IMR-90 (cell line): ENCODE data around the gene PC. TPM values are rescaled to one million over a fixed set of nuclear protein-coding genes. Genes with fewer than 3 reads are reported as not detected.

Source experiments
- ATAC-seq: fragments of 200-7000 bp; cut with Tn5 transposase; 2 replicates; pipeline ENCODE4 v1.9.1; 2020; ENCODE audit warnings: low read depth, mild to moderate bottlenecking, moderate library complexity
- BruUV-seq: library from RNA; stranded (reverse); fragments of 400-500 nt; replicated peaks from 2 replicates; lab custom pipeline; 2021; lab: Mats Ljungman, UMichigan
- CTCF ChIA-PET: fragments of 300-600 bp; formaldehyde crosslinking; extraction: SDS; loops from one replicate; lab custom pipeline; 2021; ENCODE audit warnings: antibody characterized with exemption; lab: Yijun Ruan, JAX
- POLR2A ChIA-PET: fragments of 300-600 bp; sonication (Branson Sonifier 250); formaldehyde crosslinking; loops from one replicate; lab custom pipeline; 2022; ENCODE audit warnings: antibody characterized with exemption; ENCODE audit not compliant: unreplicated experiment; lab: Charles Lee
- DNase-seq: peaks from one replicate; pipeline ENCODE4 v3.0.0; 2013
- H2AFZ ChIP-seq: replicated peaks from 2 replicates; pipeline ENCODE3; 2013; ENCODE audit warnings: low read length, mild to moderate bottlenecking; ENCODE audit not compliant: poor library complexity
- H2AK5ac ChIP-seq: 2 replicates; pipeline ENCODE4 v1.6.1; 2013; ENCODE audit warnings: low read depth, low read length, inconsistent platforms
- H2AK9ac ChIP-seq: replicated peaks from 2 replicates; pipeline ENCODE3; 2013; ENCODE audit warnings: mild to moderate bottlenecking, low read depth, low read length, moderate library complexity; ENCODE audit not compliant: poor library complexity
- H2BK120ac ChIP-seq: 2 replicates; pipeline ENCODE4 v1.6.1; 2013; ENCODE audit warnings: low read depth, low read length, inconsistent platforms
- H2BK15ac ChIP-seq: 3 replicates; pipeline ENCODE4 v1.6.1; 2013; ENCODE audit warnings: low read depth, low read length, inconsistent platforms
- H2BK20ac ChIP-seq: 2 replicates; pipeline ENCODE4 v1.6.1; 2013; ENCODE audit warnings: low read depth, mild to moderate bottlenecking, inconsistent platforms, low read length, moderate library complexity
- H2BK5ac ChIP-seq: 2 replicates; pipeline ENCODE4 v1.6.1; 2013; ENCODE audit warnings: mild to moderate bottlenecking, low read depth, low read length, inconsistent platforms; ENCODE audit not compliant: poor library complexity, severe bottlenecking
- H3K14ac ChIP-seq: replicated peaks from 2 replicates; pipeline ENCODE4 v1.6.1; 2013; ENCODE audit warnings: low read depth, low read length, inconsistent platforms
- H3K18ac ChIP-seq: 2 replicates; pipeline ENCODE4 v1.6.1; 2013; ENCODE audit warnings: low read depth, low read length, control low read depth
- H3K23ac ChIP-seq: 2 replicates; pipeline ENCODE4 v1.6.1; 2013; ENCODE audit warnings: low read depth, low read length, inconsistent platforms
- H3K27ac ChIP-seq: 2 replicates; pipeline ENCODE4 v1.5.1; 2013; ENCODE audit warnings: mild to moderate bottlenecking, control low read depth, low read length; ENCODE audit not compliant: insufficient read depth
- H3K27me3 ChIP-seq: 2 replicates; pipeline ENCODE4 v1.6.1; 2013; ENCODE audit warnings: low read length; ENCODE audit not compliant: control insufficient read depth, insufficient read depth
- H3K36me3 ChIP-seq: 2 replicates; pipeline ENCODE4 v1.6.1; 2013; ENCODE audit warnings: low read length, mixed read lengths; ENCODE audit not compliant: control insufficient read depth, insufficient read depth
- H3K4ac ChIP-seq: 2 replicates; pipeline ENCODE4 v1.6.1; 2013; ENCODE audit warnings: low read depth, low read length, inconsistent platforms
- H3K4me1 ChIP-seq: 2 replicates; pipeline ENCODE4 v1.6.1; 2013; ENCODE audit warnings: low read length, mixed read lengths; ENCODE audit not compliant: control insufficient read depth, insufficient read depth
- H3K4me2 ChIP-seq: 2 replicates; pipeline ENCODE4 v1.6.1; 2013; ENCODE audit warnings: low read depth, mild to moderate bottlenecking, control low read depth, low read length, moderate library complexity
- H3K4me3 ChIP-seq: 2 replicates; pipeline ENCODE4 v1.5.1; 2013; ENCODE audit warnings: low read depth, mild to moderate bottlenecking, control low read depth, low read length, moderate library complexity; ENCODE audit not compliant: insufficient read depth
- H3K56ac ChIP-seq: 2 replicates; pipeline ENCODE4 v1.6.1; 2013; ENCODE audit warnings: low read length, inconsistent platforms; ENCODE audit not compliant: insufficient read depth; ENCODE audit errors: extremely low read depth
- H3K79me1 ChIP-seq, 2 experiments: 2 replicates each; pipeline ENCODE4 v1.6.1; 2013; ENCODE audit warnings: low read length in 2 of 2, inconsistent platforms in 1 of 2, low read depth in 1 of 2
- H3K9ac ChIP-seq: 2 replicates; pipeline ENCODE4 v1.6.1; 2013; ENCODE audit warnings: low read depth, low read length, control low read depth
- H3K9me1 ChIP-seq: 2 replicates; pipeline ENCODE4 v1.6.1; 2013; ENCODE audit warnings: low read length, inconsistent platforms; ENCODE audit not compliant: insufficient read depth
- H3K9me3 ChIP-seq: 2 replicates; pipeline ENCODE4 v1.6.1; 2013; ENCODE audit warnings: low read length; ENCODE audit not compliant: control insufficient read depth, insufficient read depth
- H4K20me1 ChIP-seq: 2 replicates; pipeline ENCODE4 v1.6.1; 2013; ENCODE audit warnings: low read length, inconsistent platforms; ENCODE audit not compliant: insufficient read depth
- H4K5ac ChIP-seq: 2 replicates; pipeline ENCODE4 v1.6.1; 2013; ENCODE audit warnings: mild to moderate bottlenecking, low read depth, low read length, control low read depth
- H4K8ac ChIP-seq, 2 experiments: 2 replicates each; pipeline ENCODE4 v1.6.1; 2013; ENCODE audit warnings: low read depth in 2 of 2, low read length in 2 of 2, control low read depth in 1 of 2, inconsistent platforms in 1 of 2
- H4K91ac ChIP-seq: 2 replicates; pipeline ENCODE4 v1.6.1; 2013; ENCODE audit warnings: low read depth, low read length, inconsistent platforms; ENCODE audit not compliant: insufficient read depth
- BHLHE40 ChIP-seq: fragments of 150-350 bp; IDR thresholded peaks from 2 replicates; pipeline ENCODE4 v1.6.1; 2016; ENCODE audit warnings: mild to moderate bottlenecking, low read depth, low read length
- CEBPB ChIP-seq: IDR thresholded peaks from 2 replicates; pipeline ENCODE4 v1.6.1; 2012; ENCODE audit warnings: low read depth, low read length, improper control_type of control experiment
- CHD1 ChIP-seq: IDR thresholded peaks from 2 replicates; pipeline ENCODE4 v1.6.1; 2012; ENCODE audit warnings: low read depth, low read length, improper control_type of control experiment
- FOS ChIP-seq: fragments of 150-350 bp; IDR thresholded peaks from 2 replicates; pipeline ENCODE4 v1.6.1; 2016; ENCODE audit warnings: low read depth, low read length
- MAFK ChIP-seq: IDR thresholded peaks from 2 replicates; pipeline ENCODE4 v1.6.1; 2012; ENCODE audit warnings: low read depth, low read length, improper control_type of control experiment
- MAZ ChIP-seq: IDR thresholded peaks from 2 replicates; pipeline ENCODE4 v1.6.1; 2012; ENCODE audit warnings: low read depth, mild to moderate bottlenecking, low read length, improper control_type of control experiment, moderate library complexity, borderline replicate concordance
- MXI1 ChIP-seq: IDR thresholded peaks from 2 replicates; pipeline ENCODE4 v1.6.1; 2012; ENCODE audit warnings: low read depth, mild to moderate bottlenecking, low read length, moderate library complexity, borderline replicate concordance
- NFE2L2 ChIP-seq: fragments of 150-350 bp; IDR thresholded peaks from 2 replicates; pipeline ENCODE4 v1.6.1; 2016; ENCODE audit warnings: low read depth, mild to moderate bottlenecking, low read length
- POLR2A ChIP-seq: IDR thresholded peaks from 2 replicates; pipeline ENCODE4 v1.6.1; 2012; ENCODE audit warnings: mild to moderate bottlenecking, low read depth, low read length
- RAD21 ChIP-seq: IDR thresholded peaks from 2 replicates; pipeline ENCODE4 v1.6.1; 2012; ENCODE audit warnings: low read length, improper control_type of control experiment
- RCOR1 ChIP-seq: IDR thresholded peaks from 2 replicates; pipeline ENCODE4 v1.6.1; 2012; ENCODE audit warnings: mild to moderate bottlenecking, low read length, improper control_type of control experiment; ENCODE audit not compliant: insufficient replicate concordance
- RFX5 ChIP-seq: IDR thresholded peaks from 2 replicates; pipeline ENCODE4 v1.8.0; 2012; ENCODE audit warnings: low read depth, mild to moderate bottlenecking, low read length, moderate library complexity
- SMC3 ChIP-seq: fragments of 150-350 bp; IDR thresholded peaks from 2 replicates; pipeline ENCODE4 v1.6.1; 2016; ENCODE audit warnings: low read depth, mild to moderate bottlenecking, antibody characterized with exemption, low read length, moderate library complexity
- WGBS, 2 experiments: methylation state at CpG; one replicate each; pipeline versions ENCODE4 v1.1.5 to v1.1.7; 2013; ENCODE audit warnings: missing lambda C conversion rate in 2 of 2; ENCODE audit not compliant: insufficient read length in 1 of 2; ENCODE audit errors: extremely low coverage in 2 of 2; 5-methylcytosine and 5-hydroxymethylcytosine counted together
- dilution Hi-C: fragments of 300-500 bp; cut with HindIII; formaldehyde crosslinking; loops from one replicate; pipeline ENCODE4 v1.14.3; 2018; ENCODE audit warnings: low sequenced_read_pairs; ENCODE audit not compliant: unreplicated experiment
- in situ Hi-C: fragments of 300-500 bp; cut with MboI; formaldehyde crosslinking; loops from 3 replicates; pipeline ENCODE4 v1.14.3; 2019; ENCODE audit warnings: low sequenced_read_pairs, inconsistent platforms, mixed read lengths
- intact Hi-C: fragments of 100-400 bp; cut with micrococcal nuclease; formaldehyde crosslinking; loops from 2 replicates; pipeline ENCODE4 v1.10.0; 2022
- polyA plus RNA-seq, 3 experiments: library from polyadenylated mRNA; depleted of rRNA; stranded (reverse); fragments of >200 nt; gene quantifications; 2 replicates each; pipeline ENCODE4 v1.2.3, GENCODE V29; 2012; ENCODE audit warnings: low replicate concordance in 1 of 3
- total RNA-seq: library from RNA; depleted of rRNA; stranded (reverse); fragments of >200 nt; gene quantifications from 2 replicates; pipeline ENCODE4 v1.2.3, GENCODE V29; 2012
- TF ChIP-seq, protein P1 (sequence below): fragments of 150-350 bp; IDR thresholded peaks from 2 replicates; pipeline ENCODE4 v1.6.1; 2016; ENCODE audit warnings: low read depth, mild to moderate bottlenecking, low read length, moderate library complexity, borderline replicate concordance
- TF ChIP-seq, protein P2 (sequence below): conservative IDR thresholded peaks from 2 replicates; pipeline ENCODE4 v1.5.1; 2012; ENCODE audit warnings: mild to moderate bottlenecking, low read depth, low read length, improper control_type of control experiment
- TF ChIP-seq, protein P3 (sequence below): fragments of 150-350 bp; IDR thresholded peaks from 2 replicates; pipeline ENCODE4 v1.6.1; 2017; ENCODE audit warnings: mild to moderate bottlenecking, antibody characterized with exemption, low read length, low read depth

PC gene
- total and polyA plus RNA-seq, 2 of the 4 experiments (the other 2 are of a cell fraction): 13.6 to 15.7 TPM

DNA sequence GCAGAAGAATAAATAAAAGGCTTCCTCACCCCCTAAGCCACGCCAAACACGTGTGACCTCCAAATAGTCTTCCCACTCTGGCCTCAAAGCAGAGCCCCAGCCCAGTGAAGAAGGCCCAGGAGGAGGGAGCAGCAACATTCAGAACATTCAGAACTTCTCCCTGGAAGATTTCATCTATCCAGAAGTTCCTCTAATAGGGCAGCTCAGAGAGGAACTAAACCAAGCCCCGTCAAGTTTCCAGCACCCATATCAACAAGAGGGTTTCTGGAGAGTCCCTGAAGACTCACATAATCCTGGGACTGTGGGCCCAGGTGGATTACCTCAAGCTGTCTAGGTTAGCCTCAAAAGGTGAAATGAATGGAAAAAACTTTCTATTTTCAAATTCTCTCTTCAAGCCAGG, 39.4 kb downstream of the PC start:
- ChIA-PET CTCF (no interaction called here), POLR2A (no interaction called here)
- peaks cover 2 to 3% of the 10 kb centered on the region in 2 experiments; a peak in 2 of 4 replicates for H3K79me1 ChIP-seq
- no peak overlapping the region for H3K18ac ChIP-seq
- no peaks in the 10 kb centered on the region for H4K20me1 ChIP-seq
- H4K8ac ChIP-seq: no peak overlapping the region
- H3K4me3 ChIP-seq: no peak overlapping the region
- intact Hi-C loops: no loop called here
- no peak overlapping the region for H3K4ac ChIP-seq
- H2BK5ac ChIP-seq: no peak overlapping the region
- peaks cover 8% of the 10 kb centered on the region; the same call in 1 of the 2 replicates for H3K9me1 ChIP-seq
- H3K36me3 ChIP-seq: peaks cover 8% of the 10 kb centered on the region; the same call in 1 of the 2 replicates
- no peak overlapping the region for H3K23ac ChIP-seq
- no peak overlapping the region for H2BK120ac ChIP-seq
- no peak for TF ChIP-seq RAD21
- no peak for TF ChIP-seq POLR2A
- TF ChIP-seq FOS: no peak
- no peak for TF ChIP-seq BHLHE40
- no peak for TF ChIP-seq SMC3
- TF ChIP-seq, protein P1, sequence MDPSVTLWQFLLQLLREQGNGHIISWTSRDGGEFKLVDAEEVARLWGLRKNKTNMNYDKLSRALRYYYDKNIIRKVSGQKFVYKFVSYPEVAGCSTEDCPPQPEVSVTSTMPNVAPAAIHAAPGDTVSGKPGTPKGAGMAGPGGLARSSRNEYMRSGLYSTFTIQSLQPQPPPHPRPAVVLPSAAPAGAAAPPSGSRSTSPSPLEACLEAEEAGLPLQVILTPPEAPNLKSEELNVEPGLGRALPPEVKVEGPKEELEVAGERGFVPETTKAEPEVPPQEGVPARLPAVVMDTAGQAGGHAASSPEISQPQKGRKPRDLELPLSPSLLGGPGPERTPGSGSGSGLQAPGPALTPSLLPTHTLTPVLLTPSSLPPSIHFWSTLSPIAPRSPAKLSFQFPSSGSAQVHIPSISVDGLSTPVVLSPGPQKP: no peak
- no peak for TF ChIP-seq CEBPB
- TF ChIP-seq NFE2L2: no peak
- no peak for TF ChIP-seq MAFK
- TF ChIP-seq CHD1: no peak
- TF ChIP-seq, protein P2, sequence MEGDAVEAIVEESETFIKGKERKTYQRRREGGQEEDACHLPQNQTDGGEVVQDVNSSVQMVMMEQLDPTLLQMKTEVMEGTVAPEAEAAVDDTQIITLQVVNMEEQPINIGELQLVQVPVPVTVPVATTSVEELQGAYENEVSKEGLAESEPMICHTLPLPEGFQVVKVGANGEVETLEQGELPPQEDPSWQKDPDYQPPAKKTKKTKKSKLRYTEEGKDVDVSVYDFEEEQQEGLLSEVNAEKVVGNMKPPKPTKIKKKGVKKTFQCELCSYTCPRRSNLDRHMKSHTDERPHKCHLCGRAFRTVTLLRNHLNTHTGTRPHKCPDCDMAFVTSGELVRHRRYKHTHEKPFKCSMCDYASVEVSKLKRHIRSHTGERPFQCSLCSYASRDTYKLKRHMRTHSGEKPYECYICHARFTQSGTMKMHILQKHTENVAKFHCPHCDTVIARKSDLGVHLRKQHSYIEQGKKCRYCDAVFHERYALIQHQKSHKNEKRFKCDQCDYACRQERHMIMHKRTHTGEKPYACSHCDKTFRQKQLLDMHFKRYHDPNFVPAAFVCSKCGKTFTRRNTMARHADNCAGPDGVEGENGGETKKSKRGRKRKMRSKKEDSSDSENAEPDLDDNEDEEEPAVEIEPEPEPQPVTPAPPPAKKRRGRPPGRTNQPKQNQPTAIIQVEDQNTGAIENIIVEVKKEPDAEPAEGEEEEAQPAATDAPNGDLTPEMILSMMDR: no peak
- no peak for TF ChIP-seq MAZ
- no peak for TF ChIP-seq RFX5
- TF ChIP-seq RCOR1: no peak
- no peak for TF ChIP-seq MXI1
- TF ChIP-seq, protein P3, sequence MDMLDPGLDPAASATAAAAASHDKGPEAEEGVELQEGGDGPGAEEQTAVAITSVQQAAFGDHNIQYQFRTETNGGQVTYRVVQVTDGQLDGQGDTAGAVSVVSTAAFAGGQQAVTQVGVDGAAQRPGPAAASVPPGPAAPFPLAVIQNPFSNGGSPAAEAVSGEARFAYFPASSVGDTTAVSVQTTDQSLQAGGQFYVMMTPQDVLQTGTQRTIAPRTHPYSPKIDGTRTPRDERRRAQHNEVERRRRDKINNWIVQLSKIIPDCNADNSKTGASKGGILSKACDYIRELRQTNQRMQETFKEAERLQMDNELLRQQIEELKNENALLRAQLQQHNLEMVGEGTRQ: no peak
- H3K9ac ChIP-seq: no peak overlapping the region
- H4K5ac ChIP-seq: no peak overlapping the region
- no peaks in the 10 kb centered on the region for H3K27me3 ChIP-seq
- peaks cover 5% of the 10 kb centered on the region; the same call in 1 of the 2 replicates for H3K4me1 ChIP-seq
- no peak overlapping the region for H3K14ac ChIP-seq
- no peak overlapping the region for H2AK5ac ChIP-seq
- BruUV-seq: no TSS peak
- dilution Hi-C loops: no loop called here
- ATAC-seq: no peak
- no peak overlapping the region for H2AFZ ChIP-seq
- no peak overlapping the region for H2AK9ac ChIP-seq
- no peak overlapping the region for H4K91ac ChIP-seq
- DNase-seq: no peak
- no peak overlapping the region for H3K4me2 ChIP-seq
- no peaks in the 10 kb centered on the region for H3K9me3 ChIP-seq
- WGBS, 2 experiments: 100% methylated on average over 1 of the region's 3 CpGs; no CpG with 5 or more reads in 1 of the 2 experiments
- no peak overlapping the region for H2BK15ac ChIP-seq
- H3K27ac ChIP-seq: no peak overlapping the region
- no peak overlapping the region for H2BK20ac ChIP-seq
- in situ Hi-C loops: no loop called here
- no peak overlapping the region for H3K56ac ChIP-seq
